ENCODE measurements around the gene KIF19.

GRCh38 chr17:74362069-74362405 is 36.0 kb downstream of the KIF19 start:
- no peak for TF ChIP-seq POLR2AphosphoS5 (IDR thresholded peaks at IDR 0.05; ENCODE audit: low read depth)
- TF ChIP-seq REST (IDR thresholded peaks at IDR 0.05; ENCODE audit: insufficient replicate concordance, low read depth) = no peak
